Panc1 (cell line): ENCODE results near the gene MRNIP.

Source experiments
- CTCF ChIP-seq: fragments of 450-650 bp; IDR thresholded peaks from 2 replicates; pipeline ENCODE4 v1.5.1; 2017; ENCODE audit warnings: mild to moderate bottlenecking
- POLR2AphosphoS5 ChIP-seq: IDR thresholded peaks from 2 replicates; pipeline ENCODE4 v1.6.1; 2012; ENCODE audit warnings: mild to moderate bottlenecking, low read depth, low read length, moderate library complexity
- REST ChIP-seq, 2 experiments: IDR thresholded peaks; 2 replicates each; pipeline ENCODE4 v1.6.1; 2011 to 2012; ENCODE audit warnings: low read depth in 2 of 2, control low read depth in 1 of 2, low read length in 1 of 2, mild to moderate bottlenecking in 1 of 2, moderate library complexity in 1 of 2; ENCODE audit not compliant: insufficient read depth in 1 of 2
- SIN3A ChIP-seq: IDR thresholded peaks from 2 replicates; pipeline ENCODE4 v1.6.1; 2012; ENCODE audit warnings: low read depth, mild to moderate bottlenecking, low read length, moderate library complexity, borderline replicate concordance; ENCODE audit not compliant: insufficient read depth

GRCh38 chr5:179804555-179804947 lies 54.1 kb downstream of the MRNIP start:
- no peak for TF ChIP-seq CTCF
- no peak; the same call in 1 of the 2 replicates for TF ChIP-seq POLR2AphosphoS5
- TF ChIP-seq REST (IDR thresholded peaks at IDR 0.05; ENCODE audit: insufficient read depth in 1 of 2, low read depth in 2 of 2, low read length in 1 of 2): no peak
- TF ChIP-seq SIN3A: no peak
